Neural progenitor cell (in vitro differentiated cells): ENCODE data around the gene TTLL5. TPM values are rescaled to one million over a fixed set of nuclear protein-coding genes. Genes with fewer than 3 reads are reported as not detected.
A peak's percentile ranks its signal among the peaks of the same experiment; 100 is the strongest.

Experiments
- DNase-seq: peaks from one replicate; pipeline ENCODE4 v3.0.0-alpha.2; 2016; ENCODE audit warnings: low spot score
- H2AFZ ChIP-seq: fragments of 200-600 bp; sonication (generic); replicated peaks from 2 replicates; pipeline ENCODE4 v1.6.1; 2016; ENCODE audit warnings: antibody characterized with exemption
- H3F3A ChIP-seq: fragments of 200-600 bp; sonication (generic); 2 replicates; pipeline ENCODE4 v1.6.1; 2016; ENCODE audit warnings: antibody characterized with exemption, low read depth
- H3K27ac ChIP-seq: fragments of 200-600 bp; sonication (generic); 2 replicates; pipeline ENCODE4 v1.5.1; 2016; ENCODE audit warnings: mild to moderate bottlenecking
- H3K27me3 ChIP-seq: fragments of 200-600 bp; sonication (generic); 2 replicates; pipeline ENCODE4 v1.6.1; 2016; ENCODE audit warnings: mild to moderate bottlenecking, moderate library complexity
- H3K36me3 ChIP-seq: fragments of 200-600 bp; sonication (generic); 2 replicates; pipeline ENCODE4 v1.5.1; 2016
- H3K4me1 ChIP-seq: fragments of 200-600 bp; sonication (generic); 2 replicates; pipeline ENCODE4 v1.6.1; 2016; ENCODE audit warnings: mixed run types
- H3K4me2 ChIP-seq: fragments of 200-600 bp; sonication (generic); 2 replicates; pipeline ENCODE4 v1.6.1; 2016
- H3K4me3 ChIP-seq: fragments of 200-600 bp; sonication (generic); 2 replicates; pipeline ENCODE4 v1.5.1; 2016
- H3K79me2 ChIP-seq: fragments of 200-600 bp; sonication (generic); 2 replicates; pipeline ENCODE4 v1.6.1; 2016; ENCODE audit warnings: low read depth
- H3K9ac ChIP-seq: fragments of 200-600 bp; sonication (generic); 2 replicates; pipeline ENCODE4 v1.6.1; 2016
- H3K9me3 ChIP-seq: fragments of 200-600 bp; sonication (generic); 2 replicates; pipeline ENCODE4 v1.5.1; 2016; ENCODE audit warnings: low read depth
- H4K20me1 ChIP-seq: fragments of 200-600 bp; sonication (generic); 2 replicates; pipeline ENCODE4 v1.6.1; 2016; ENCODE audit warnings: low read depth
- H3K27ac Mint-ChIP-seq: 3 replicates; pipeline ENCODE4 v1.8.0; 2021; ENCODE audit warnings: mixed read lengths
- H3K27me3 Mint-ChIP-seq: 2 replicates; pipeline ENCODE4 v1.8.0; 2022; ENCODE audit warnings: low read depth, mild to moderate bottlenecking, inconsistent platforms, moderate library complexity, mixed read lengths; ENCODE audit not compliant: insufficient read depth
- H3K36me3 Mint-ChIP-seq: 3 replicates; pipeline ENCODE4 v1.8.0; 2021; ENCODE audit warnings: mixed read lengths
- H3K4me1 Mint-ChIP-seq: 3 replicates; pipeline ENCODE4 v1.8.0; 2021; ENCODE audit warnings: mixed read lengths
- H3K4me3 Mint-ChIP-seq: 3 replicates; pipeline ENCODE4 v1.8.0; 2021; ENCODE audit warnings: mild to moderate bottlenecking, moderate library complexity, mixed read lengths
- H3K9me3 Mint-ChIP-seq: 3 replicates; pipeline ENCODE4 v1.8.0; 2020; ENCODE audit warnings: mixed read lengths
- EZH2 ChIP-seq: fragments of 200-600 bp; sonication (generic); IDR thresholded peaks from 2 replicates; pipeline ENCODE4 v1.6.1; 2017; ENCODE audit warnings: antibody characterized with exemption, mild to moderate bottlenecking, moderate library complexity
- EZH2phosphoT487 ChIP-seq: fragments of 200-600 bp; sonication (generic); IDR thresholded peaks from 2 replicates; pipeline ENCODE4 v1.6.1; 2017; ENCODE audit warnings: antibody characterized with exemption
- total RNA-seq: library from RNA; depleted of rRNA; stranded (reverse); fragments of >200 nt; gene quantifications from 2 replicates; pipeline ENCODE4 v1.2.3, GENCODE V29; 2015; ENCODE audit warnings: low replicate concordance
- TF ChIP-seq, protein P1 (sequence below): fragments of 200-600 bp; sonication (generic); IDR thresholded peaks from 2 replicates; pipeline ENCODE4 v1.5.1; 2017; ENCODE audit warnings: antibody characterized with exemption, mild to moderate bottlenecking

TTLL5 gene
- total RNA-seq, 1 donor from 2014 or later, result 61.4 TPM

DNA sequence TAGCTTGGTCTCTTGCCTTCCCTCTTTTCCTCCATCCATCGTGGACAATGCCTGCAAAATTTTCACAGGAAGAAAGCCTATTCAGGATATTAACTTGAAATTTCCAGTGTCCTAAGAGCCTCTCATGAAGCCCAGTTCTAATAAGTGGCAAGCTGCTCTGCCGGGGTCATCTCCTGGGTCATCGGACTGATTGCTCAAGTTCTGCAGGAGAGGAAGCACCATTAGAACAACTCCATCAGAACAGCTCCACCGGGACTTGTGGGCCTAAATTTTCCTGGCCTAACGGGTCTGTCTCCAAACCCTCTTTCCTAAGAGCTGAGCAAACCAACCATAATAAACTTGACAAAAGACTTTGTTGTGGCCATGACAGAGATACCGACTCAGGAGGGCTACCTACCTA, 14.3 kb upstream of the TTLL5 start:
- no peaks in the 10 kb centered on the region for H3K9me3 ChIP-seq
- Mint-ChIP-seq H3K27me3 (peaks cover 2% of the 10 kb centered on the region), H3K4me1 (peaks cover 18% of the 10 kb centered on the region), H3K27ac (no peak overlapping the region), H3K36me3 (peaks cover 30% of the 10 kb centered on the region), H3K9me3 (no peaks in the 10 kb centered on the region), H3K4me3 (no peak overlapping the region)
- no peaks in the 10 kb centered on the region for H3K4me1 ChIP-seq
- no peaks in the 10 kb centered on the region for H3K36me3 ChIP-seq
- DNase-seq, result no peak
- no peak overlapping the region for H3K27ac ChIP-seq
- no peak overlapping the region for H3K4me3 ChIP-seq
- TF ChIP-seq EZH2 (no peak), EZH2phosphoT487 (no peak)
- TF ChIP-seq, protein P1, sequence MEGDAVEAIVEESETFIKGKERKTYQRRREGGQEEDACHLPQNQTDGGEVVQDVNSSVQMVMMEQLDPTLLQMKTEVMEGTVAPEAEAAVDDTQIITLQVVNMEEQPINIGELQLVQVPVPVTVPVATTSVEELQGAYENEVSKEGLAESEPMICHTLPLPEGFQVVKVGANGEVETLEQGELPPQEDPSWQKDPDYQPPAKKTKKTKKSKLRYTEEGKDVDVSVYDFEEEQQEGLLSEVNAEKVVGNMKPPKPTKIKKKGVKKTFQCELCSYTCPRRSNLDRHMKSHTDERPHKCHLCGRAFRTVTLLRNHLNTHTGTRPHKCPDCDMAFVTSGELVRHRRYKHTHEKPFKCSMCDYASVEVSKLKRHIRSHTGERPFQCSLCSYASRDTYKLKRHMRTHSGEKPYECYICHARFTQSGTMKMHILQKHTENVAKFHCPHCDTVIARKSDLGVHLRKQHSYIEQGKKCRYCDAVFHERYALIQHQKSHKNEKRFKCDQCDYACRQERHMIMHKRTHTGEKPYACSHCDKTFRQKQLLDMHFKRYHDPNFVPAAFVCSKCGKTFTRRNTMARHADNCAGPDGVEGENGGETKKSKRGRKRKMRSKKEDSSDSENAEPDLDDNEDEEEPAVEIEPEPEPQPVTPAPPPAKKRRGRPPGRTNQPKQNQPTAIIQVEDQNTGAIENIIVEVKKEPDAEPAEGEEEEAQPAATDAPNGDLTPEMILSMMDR, result no peak
- H2AFZ ChIP-seq, result no peak overlapping the region
- H3K9ac ChIP-seq, result no peak overlapping the region
- no peaks in the 10 kb centered on the region for H3K27me3 ChIP-seq
- no peaks in the 10 kb centered on the region for H3K79me2 ChIP-seq
- no peaks in the 10 kb centered on the region for H4K20me1 ChIP-seq
- no peak overlapping the region for H3K4me2 ChIP-seq
- H3F3A ChIP-seq, result no peaks in the 10 kb centered on the region

DNA sequence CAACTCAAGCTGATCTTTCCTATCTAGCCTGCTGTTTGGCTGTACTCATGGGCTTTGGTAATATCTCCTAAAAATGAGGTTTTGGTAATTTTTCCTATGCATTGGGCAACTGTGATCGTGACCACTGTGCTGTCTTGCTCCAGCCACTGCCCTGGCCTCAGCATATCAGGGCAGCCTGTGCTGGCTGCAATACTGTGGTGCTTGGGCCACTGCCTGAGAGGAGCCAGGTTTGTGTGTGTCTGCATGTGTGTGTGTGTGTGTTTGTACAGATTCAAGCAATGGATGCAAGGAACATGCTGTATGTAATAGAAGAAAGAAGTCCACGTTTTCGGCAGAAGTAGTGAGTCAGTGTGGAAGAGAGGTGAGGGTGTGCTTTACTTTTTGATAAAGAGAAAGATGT, 13.4 kb upstream of the TTLL5 start:
- no peaks in the 10 kb centered on the region for H3K27me3 ChIP-seq
- TF ChIP-seq, protein P1, result no peak
- TF ChIP-seq EZH2phosphoT487 (no peak), EZH2 (no peak)
- H3F3A ChIP-seq, result no peaks in the 10 kb centered on the region
- no peak overlapping the region for H3K27ac ChIP-seq
- H3K4me3 Mint-ChIP-seq, result no peak overlapping the region
- no peaks in the 10 kb centered on the region for H3K79me2 ChIP-seq
- no peaks in the 10 kb centered on the region for H3K4me1 ChIP-seq
- H4K20me1 ChIP-seq, result no peaks in the 10 kb centered on the region
- peaks cover 2% of the 10 kb centered on the region for H3K27me3 Mint-ChIP-seq
- no peak for DNase-seq
- H3K4me2 ChIP-seq, result no peak overlapping the region
- H3K4me3 ChIP-seq, result no peak overlapping the region
- no peaks in the 10 kb centered on the region for H3K36me3 ChIP-seq
- H2AFZ ChIP-seq, result no peak overlapping the region
- H3K36me3 Mint-ChIP-seq, result peaks cover 34% of the 10 kb centered on the region
- no peaks in the 10 kb centered on the region for H3K9me3 ChIP-seq
- peaks cover 18% of the 10 kb centered on the region for H3K4me1 Mint-ChIP-seq
- no peaks in the 10 kb centered on the region for H3K9me3 Mint-ChIP-seq
- H3K27ac Mint-ChIP-seq, result no peak overlapping the region
- no peak overlapping the region for H3K9ac ChIP-seq

DNA sequence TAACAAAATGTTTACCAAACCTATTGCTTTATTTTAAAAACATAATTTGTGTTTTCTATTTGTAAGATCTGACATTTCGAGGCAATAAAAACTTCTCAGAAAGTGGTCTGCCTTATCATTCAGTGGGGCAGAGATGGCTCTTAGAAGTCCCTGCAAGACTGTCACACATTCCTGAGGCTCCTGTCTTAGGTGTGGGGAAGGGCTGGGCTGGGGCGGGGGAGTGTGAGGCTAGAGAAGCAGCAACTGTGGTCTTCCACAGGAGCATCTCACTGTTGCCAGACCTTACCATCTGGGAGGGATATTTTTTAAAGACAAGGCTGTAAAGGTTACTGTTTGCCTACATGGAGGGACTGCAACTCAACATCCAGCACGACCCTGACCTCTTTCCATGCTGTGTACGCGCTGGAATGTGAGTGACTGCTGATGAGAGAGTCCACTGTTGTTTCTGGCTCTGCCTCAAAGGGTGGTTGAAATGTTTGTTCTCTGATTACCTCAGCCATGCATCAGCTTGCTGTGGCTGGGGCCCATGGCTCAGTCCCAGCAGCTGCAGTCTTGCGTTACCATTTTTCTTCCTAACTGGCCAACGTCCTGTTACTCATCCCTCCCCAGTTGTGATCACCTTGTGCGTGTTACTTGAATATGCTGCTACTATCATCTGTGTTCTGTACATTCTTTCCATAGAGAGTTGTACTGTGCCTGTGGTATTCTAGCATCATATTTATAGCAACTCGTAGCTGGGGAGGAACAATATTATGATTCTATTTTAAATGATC, 12.8 kb upstream of the TTLL5 start:
- Mint-ChIP-seq H3K36me3 (peaks cover 36% of the 10 kb centered on the region), H3K4me1 (peaks cover 18% of the 10 kb centered on the region), H3K27ac (peak overlapping the region; percentile 93), H3K4me3 (no peak overlapping the region), H3K27me3 (peaks cover 2% of the 10 kb centered on the region), H3K9me3 (no peaks in the 10 kb centered on the region)
- no peak overlapping the region for H3K4me3 ChIP-seq
- no peaks in the 10 kb centered on the region for H3K27me3 ChIP-seq
- no peak overlapping the region for H3K27ac ChIP-seq
- no peaks in the 10 kb centered on the region for H3K4me1 ChIP-seq
- H3K4me2 ChIP-seq, result no peak overlapping the region
- H2AFZ ChIP-seq, result no peak overlapping the region
- H3K9ac ChIP-seq, result no peak overlapping the region
- H3F3A ChIP-seq, result no peaks in the 10 kb centered on the region
- TF ChIP-seq, protein P1, result no peak
- no peak for TF ChIP-seq EZH2phosphoT487
- no peak for TF ChIP-seq EZH2
- DNase-seq, result no peak
- no peaks in the 10 kb centered on the region for H4K20me1 ChIP-seq
- H3K9me3 ChIP-seq, result no peaks in the 10 kb centered on the region
- no peaks in the 10 kb centered on the region for H3K36me3 ChIP-seq
- H3K79me2 ChIP-seq, result no peaks in the 10 kb centered on the region
